NCI-H2196 (cell line): ENCODE data around the gene IKZF2.

Experiments used
- DNase-seq: peaks from one replicate; lab custom pipeline; 2025; ENCODE audit not compliant: unreplicated experiment; lab: John Stamatoyannopoulos, UW

IKZF2 gene

DNA sequence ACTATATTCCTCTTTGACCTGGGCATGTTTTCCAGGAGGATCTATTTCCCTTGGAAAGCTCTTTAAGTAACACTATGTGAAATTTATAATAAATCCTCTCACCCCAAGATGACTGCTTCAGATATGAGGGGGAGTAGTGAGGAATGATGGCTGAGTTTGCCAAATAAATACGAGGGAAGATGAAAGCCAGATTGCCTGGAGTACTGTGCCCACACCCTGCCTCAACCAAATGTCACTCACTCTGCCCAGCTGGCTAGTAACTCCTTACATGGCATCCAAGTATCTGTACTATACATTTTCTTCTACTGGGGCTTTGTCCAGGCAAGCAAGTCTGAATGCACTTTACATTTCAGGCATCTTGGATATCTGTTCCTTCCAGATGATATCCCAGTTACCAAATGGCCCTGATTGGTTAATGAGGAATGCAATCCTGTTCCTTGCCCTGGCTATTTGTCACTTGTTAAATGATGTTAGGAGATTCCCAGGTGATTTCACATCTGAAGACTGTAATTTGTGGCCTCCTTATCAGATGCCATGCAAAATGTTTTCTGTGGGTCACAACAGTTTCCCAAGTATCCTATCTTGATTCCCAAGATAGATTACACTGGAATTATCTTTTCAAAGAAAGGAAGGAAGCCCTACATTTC lies 191.8 kb downstream of the IKZF2 start:
- DNase-seq, result no peak

DNA sequence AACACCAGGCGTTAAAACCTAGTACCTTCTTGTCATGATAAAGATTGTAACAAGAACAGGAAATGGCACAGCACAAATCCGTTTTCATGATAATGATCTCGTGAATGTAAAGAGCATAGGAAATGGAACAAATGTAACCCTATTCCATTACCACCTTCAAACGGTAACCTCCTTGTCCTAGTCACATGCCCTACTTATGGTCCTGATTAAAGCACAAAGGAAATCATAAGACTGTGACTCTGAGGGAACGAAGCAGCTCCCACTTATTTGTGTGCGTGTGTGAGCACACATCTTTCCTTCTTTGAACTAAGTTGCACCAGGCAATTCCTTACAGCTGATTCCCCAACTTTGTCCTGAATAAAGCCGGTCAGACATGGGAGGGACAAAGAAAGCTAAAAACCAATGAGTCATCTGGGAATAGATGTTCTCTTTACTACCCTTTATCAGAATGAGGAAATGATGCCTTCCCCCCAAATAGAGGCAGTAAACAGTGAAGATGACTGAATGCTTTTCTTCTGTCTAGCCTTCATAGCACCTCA lies 192.6 kb downstream of the IKZF2 start:
- DNase-seq, result no peak

DNA sequence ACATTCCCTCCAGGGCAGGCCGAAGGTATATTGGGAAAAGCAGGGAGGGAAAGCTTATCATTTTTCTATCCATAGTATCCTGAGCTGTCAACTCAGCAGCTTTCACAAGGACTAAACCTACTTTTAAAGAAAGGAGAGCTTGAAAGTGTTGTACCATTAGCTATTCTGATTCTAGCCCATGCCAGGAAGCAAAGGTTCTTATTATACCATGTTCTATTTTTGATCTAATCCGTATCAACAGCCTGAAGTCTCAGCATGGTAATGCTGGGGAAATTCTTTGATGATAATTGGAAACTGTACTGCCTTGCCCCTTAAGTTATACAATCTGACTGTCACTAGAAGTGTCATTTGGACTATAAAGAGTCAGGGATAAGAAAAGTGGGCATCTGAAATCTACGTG lies 193.3 kb downstream of the IKZF2 start:
- DNase-seq, result no peak

DNA sequence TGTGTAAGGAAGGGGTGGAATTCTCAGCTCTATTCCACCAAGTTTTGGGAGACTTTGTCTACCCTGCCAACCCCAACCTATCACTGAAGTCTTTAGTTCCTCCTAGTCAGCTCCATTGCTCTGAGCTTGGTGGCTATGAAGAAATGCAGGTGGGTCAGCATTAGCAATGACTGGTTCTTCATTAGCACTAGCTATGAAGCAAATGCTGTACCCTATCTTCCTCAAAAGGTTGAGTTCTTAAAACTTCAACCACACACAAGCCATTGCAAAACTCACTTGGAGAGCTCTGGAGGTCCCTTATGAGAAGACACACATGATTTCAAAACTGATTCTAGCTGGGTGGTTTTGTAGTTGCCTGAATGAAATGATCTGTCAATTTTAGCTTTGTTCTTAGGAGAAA lies 193.8 kb downstream of the IKZF2 start:
- DNase-seq, result no peak

DNA sequence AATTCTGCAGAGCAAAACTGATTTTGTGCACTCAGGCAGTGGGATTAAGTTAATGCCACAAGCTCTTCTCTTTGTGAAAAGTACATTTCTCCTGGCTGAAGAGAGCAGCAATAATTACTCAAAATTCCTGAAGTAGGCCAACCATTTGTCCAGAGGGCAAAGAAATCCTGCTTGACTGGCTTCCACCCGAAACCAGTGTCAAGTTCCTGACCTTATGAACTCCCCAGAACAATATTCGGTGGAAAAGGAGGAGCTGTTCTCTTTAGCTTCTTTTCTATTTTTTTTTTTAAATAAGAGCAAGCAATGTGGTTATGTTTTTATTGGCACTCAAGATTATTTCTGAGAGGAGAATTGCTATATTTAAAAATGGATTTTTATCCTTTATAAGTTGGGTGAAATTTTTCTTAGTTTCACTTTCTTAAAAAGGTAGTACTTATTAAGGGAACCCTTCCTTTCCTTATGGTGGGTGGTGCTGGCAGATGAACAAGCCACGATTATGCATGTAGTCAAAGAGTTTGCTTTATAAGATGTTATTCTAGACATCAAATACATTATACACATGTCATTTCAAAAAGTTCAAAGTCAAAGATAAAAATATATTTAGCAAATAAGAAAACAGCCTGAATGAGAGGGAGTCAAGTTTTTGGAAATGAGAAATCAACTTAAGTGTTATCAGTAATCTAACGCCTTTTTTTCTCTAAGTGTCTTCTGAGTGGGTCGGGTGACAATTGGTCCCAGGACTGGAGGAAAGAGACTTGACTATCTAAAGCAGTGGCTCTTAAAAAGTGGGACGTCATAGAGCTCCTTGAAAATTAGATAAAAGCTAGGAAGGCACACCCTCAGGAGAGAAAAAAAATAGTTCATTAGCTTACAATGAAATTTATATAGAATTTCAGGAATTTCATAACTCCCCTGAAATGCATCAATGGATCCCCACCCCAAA lies 194.5 kb downstream of the IKZF2 start:
- peak; percentile 14 for DNase-seq

DNA sequence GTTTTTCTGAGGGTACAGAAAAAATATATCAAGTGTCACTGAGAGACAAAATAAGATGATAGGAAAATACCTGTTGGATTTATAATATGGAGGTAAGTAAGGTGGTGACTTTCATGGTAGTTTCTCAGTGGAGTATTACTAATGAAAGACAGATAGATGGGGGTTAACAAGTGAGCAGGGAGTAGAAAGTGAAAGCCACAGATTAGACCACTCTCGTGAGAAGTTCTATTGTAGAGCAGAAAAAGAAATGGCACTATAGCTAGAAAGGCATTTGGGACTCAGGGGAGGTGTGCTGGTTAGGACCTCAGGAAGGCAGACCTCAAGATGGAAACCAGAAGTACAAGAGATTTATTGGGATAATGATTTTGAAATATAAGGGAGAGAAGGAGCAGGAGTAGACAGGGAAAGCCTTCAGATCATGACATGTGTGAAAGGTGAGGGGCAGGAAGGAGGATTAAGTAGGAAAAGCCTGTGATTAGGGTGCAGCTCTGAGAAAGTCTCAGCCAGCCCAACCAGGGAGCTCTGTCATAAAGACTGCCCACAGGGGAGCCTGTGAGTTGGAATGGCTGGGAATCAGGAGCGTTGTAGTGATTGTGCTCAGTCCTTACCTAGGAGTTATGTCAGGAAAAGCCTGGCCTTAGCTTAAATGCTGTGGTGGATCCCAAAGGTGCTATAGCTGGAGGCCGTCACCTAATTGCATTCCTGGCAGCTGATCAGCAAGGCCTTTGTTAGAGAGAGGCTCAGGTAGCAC lies 198.1 kb downstream of the IKZF2 start:
- no peak for DNase-seq

DNA sequence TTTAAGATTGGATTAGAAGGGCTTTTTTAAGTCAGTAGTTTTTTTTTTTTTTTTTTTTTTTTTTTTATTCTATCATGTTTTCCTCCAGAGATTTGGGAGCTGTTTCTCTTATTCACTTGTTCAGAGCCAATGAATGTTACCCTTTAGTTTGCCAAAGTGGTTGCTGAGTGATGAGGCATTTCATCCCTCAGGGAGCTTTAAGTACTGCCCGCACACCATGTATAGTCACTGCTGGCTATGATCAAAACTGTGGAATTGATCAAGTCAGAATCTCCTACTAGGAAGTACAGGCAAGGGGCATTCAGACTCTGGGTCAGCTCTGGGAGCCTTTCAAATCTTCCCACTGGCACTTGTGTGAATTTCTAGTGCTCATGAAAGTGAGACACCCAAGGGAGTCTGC lies 201.6 kb downstream of the IKZF2 start:
- no peak for DNase-seq
